Pericardium fibroblast (primary cell): ENCODE measurements around the gene DYNC1I1. TPM values are rescaled to one million over a fixed set of nuclear protein-coding genes. Genes with fewer than 3 reads are reported as not detected.

Experiments used
- total RNA-seq: library from RNA; depleted of rRNA; stranded (reverse); fragments of >200 nt; gene quantifications from 2 replicates; pipeline ENCODE4 v1.2.3, GENCODE V29; 2015

Gene DYNC1I1
- total RNA-seq = 0.12 TPM in 1 of 2 replicates, not detected in the other

DNA sequence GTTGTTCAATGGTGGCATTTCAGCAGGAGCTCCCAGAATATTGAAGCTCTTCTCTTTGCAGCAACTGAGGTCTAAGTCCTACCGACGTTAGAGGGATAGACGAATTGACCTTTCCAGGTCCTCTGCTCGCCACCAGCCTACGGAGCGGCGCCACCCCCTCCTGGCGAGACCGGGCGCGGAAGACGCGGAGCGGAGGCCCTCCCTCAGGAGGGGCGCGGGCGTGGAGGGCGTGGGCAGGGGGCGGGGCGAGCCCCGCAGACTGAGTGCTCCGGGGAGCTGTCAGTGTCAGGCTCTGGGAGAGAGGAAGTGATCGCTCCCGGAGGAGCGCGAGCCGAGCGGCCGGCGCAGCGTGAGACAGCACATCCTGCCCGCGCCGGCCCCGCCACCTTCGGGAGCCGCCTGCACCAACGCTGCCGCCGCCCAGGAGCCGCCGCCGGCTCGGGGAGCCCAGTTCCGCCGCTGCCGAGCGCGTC is at the start of gene DYNC1I1:
DYNC1I1 (plus strand) TSS at position 257 of the 473 bp plus-strand sequence. CDS start 32,176 bp downstream, outside the sequence.

Other genes starting within 250 kb of the DYNC1I1 start
- gene PDK4, start 176.0 kb upstream of the DYNC1I1 start, total RNA-seq = 6.4 and 11.6 TPM in 2 replicates